Gastroesophageal sphincter (tissue), 3 donors: ENCODE measurements around the gene P3H1.

Source experiments
- CTCF ChIP-seq, 4 experiments: fragments of 200-600 bp in 2 of 4; fragments of 450-650 bp in 2 of 4; sonication (generic) in 1 of 4; IDR thresholded peaks; one replicate each; pipeline ENCODE4 v1.5.1; 2017 to 2019; ENCODE audit warnings: antibody characterized with exemption in 4 of 4, mild to moderate bottlenecking in 2 of 4, moderate library complexity in 2 of 4
- EP300 ChIP-seq: sonication (generic); formaldehyde crosslinking; IDR thresholded peaks from one replicate; pipeline ENCODE4 v1.6.1; 2017; ENCODE audit warnings: antibody characterized with exemption, mild to moderate bottlenecking
- POLR2A ChIP-seq, 2 donors: fragments of 450-650 bp; IDR thresholded peaks; one replicate each; pipeline ENCODE4 v1.6.1; 2017; ENCODE audit warnings: antibody characterized with exemption in 2 of 2, mild to moderate bottlenecking in 2 of 2, moderate library complexity in 1 of 2
- POLR2AphosphoS5 ChIP-seq: sonication (generic); formaldehyde crosslinking; IDR thresholded peaks from one replicate; pipeline ENCODE4 v1.6.1; 2017; ENCODE audit warnings: antibody characterized with exemption

GRCh38 chr1:42768172-42768571 is 1.3 kb upstream of the P3H1 start:
- TF ChIP-seq EP300 (no peak), CTCF (IDR thresholded peaks at IDR 0.05) (no peak), POLR2A (IDR thresholded peaks at IDR 0.05) (no peak), POLR2AphosphoS5 (no peak)
